GM18502 (cell line): ENCODE data around the gene GALNT14.
"Not testable (repeated sequence)": the region's sequence is repeated elsewhere in the genome, so short reads cannot be mapped to it uniquely, and the experiment has no call there.

Experiments
- ATAC-seq: cut with Tn5 transposase; IDR thresholded peaks from one replicate; pipeline ENCODE4 v1.9.1; 2021; ENCODE audit warnings: mild to moderate bottlenecking; ENCODE audit not compliant: unreplicated experiment, poor library complexity

GALNT14 gene, protein sequence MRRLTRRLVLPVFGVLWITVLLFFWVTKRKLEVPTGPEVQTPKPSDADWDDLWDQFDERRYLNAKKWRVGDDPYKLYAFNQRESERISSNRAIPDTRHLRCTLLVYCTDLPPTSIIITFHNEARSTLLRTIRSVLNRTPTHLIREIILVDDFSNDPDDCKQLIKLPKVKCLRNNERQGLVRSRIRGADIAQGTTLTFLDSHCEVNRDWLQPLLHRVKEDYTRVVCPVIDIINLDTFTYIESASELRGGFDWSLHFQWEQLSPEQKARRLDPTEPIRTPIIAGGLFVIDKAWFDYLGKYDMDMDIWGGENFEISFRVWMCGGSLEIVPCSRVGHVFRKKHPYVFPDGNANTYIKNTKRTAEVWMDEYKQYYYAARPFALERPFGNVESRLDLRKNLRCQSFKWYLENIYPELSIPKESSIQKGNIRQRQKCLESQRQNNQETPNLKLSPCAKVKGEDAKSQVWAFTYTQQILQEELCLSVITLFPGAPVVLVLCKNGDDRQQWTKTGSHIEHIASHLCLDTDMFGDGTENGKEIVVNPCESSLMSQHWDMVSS

DNA sequence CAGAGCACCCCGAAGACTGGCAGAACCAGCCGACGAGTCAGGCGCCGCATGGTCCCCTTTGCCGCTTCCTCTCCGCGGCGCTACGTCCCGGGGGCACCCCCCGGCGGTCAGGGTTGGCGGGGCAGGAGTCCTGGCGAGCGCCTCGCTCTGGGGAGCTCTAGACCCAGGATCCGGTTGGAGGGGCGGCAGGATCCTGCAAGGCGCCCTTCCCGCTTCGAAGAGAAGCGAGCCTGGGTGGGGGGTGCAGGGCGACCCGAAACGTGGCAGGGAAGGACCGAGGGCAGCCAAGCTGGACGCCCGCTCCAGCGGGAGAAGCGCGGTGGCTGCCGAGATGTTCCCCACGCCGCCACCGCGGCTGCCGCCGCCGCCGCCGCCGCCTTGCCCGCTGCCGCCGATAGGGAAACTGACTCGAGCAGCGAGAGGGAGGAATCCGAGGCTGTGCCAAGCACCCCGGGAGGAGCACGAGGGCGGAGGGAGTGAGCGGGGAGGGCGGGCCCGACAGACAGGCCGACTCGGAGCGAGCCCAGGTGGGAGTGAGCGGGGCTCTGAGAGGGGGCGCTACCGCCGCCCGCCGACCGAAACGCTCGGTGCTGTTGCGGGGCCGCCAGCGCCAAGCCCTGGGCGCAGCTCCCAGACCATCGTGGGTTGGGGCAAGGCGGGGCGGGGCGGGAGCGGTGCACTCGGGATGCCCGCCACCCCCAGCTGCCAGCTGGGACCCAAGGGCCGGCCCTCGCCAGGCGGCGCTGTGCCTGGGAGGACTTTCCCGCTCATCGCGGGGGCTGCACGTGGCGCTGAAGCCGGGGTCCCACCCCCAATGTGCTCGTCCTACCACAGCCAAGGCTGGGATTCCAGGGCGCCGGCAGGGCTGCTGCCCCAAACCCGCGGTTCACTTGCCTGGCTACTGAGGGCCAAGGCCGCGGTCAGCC is at the start of gene GALNT14:
Gene GALNT14 (minus strand): TSS at position 404 of the 926 bp plus-strand sequence. CDS start 354 bp downstream, at position 50.
- peak; percentile 44 for ATAC-seq

DNA sequence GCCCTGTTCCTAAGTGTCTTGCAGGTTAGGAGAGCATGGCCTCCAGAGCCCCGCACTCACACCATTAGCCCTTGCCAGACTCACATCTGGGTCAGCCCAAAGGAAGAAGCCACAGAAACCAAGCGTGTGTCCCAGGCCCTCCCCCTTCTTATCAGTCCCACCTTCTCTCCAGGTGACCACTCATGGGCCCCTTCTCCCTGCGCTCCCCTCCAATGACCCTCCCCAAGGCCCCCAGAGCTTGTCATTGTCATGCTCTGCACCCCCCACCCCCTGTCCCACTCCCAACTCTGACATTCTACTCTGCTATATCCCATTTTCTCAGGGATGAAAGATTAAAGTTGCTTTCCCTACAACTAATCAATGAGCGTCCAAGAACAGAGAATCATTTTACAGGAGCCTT is 48.9 kb upstream of the GALNT14 start:
- ATAC-seq: no peak

DNA sequence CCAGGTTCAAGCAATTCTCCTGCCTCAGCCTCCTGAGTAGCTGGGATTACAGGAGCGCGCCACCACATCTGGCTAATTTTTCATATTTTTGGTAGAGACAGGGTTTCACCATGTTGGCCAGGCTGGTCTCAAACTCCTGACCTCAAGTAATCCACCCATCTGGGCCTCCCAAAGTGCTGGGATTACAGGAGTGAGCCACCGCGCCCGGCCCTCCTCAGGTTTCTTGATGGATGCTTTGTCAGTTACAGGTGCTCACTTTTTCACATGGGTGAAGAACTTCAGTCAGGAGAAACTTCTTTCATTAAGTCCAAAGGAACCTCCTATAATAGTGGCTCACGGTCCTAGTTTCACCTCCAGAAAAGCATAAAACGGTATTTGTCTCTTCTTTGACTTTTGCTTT is 45.7 kb upstream of the GALNT14 start:
- ATAC-seq: not testable (repeated sequence)

DNA sequence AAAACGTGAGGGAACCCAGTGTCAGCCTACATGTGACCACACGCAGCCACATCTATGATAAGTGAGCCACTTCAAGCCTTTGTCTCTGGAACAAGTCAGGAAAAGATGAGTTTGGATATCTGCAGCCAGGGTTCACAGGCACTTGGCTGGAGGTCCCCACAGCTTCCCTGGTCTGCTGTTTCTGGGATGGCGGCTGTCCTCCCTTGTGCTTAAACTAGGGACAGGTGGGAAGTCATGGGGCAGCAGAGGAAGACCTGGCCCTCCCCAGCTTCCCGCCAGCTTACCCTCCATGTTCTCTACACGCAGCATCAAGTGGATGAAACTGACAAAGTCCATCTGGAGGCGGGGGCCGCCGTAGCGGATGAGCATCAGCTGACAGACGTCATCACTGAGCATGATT is 38.5 kb upstream of the GALNT14 start:
- no peak for ATAC-seq

DNA sequence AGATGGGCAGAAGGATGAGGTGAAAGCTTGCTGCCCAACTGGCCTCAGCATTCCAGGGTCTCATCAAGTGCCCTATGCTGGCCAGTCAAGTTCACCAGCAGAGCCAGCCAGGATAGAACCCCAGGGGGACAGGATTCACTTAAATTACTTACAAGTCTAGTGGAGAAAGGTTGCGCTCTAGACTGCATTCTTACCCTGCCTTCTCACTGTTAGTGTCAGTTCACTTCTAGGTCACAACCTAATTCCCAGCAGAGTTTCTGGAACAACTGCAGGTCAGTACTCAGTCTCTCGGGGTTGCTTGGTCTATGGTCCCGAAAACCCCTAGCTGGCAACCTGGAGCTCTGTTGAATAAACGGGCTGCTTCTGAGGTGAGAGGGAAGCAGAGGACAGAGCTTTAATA is 32.9 kb upstream of the GALNT14 start:
- ATAC-seq: no peak

DNA sequence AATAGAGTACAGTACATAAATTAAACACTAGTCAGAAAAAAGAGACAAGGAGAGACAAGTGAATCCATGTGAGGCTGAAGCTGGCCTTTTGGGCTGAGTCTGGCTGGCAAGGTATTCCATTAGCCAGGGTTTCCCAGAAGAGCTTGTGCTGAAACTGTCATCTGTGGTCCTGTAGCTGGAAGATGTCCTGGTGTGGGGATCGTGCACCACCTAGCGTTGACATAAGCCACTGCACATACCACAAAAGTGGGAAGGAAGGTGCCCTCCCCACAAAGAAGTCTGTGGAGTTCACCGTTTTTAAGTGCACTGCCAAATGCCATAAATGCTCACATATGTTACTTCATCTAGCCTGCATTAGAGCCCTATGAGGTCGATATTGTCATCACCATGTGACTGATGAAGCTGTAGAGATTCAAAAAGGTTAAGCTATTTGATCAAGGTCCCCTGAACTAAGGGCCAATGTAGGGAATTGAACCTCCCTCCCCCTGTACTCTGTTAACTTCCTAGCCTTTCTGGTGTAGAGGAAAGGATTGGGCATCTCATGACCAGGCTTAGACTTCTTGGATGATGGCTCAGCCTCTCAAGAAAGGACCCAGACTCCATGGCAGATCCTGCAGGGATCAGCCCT is 31.9 kb upstream of the GALNT14 start:
- ATAC-seq: no peak

DNA sequence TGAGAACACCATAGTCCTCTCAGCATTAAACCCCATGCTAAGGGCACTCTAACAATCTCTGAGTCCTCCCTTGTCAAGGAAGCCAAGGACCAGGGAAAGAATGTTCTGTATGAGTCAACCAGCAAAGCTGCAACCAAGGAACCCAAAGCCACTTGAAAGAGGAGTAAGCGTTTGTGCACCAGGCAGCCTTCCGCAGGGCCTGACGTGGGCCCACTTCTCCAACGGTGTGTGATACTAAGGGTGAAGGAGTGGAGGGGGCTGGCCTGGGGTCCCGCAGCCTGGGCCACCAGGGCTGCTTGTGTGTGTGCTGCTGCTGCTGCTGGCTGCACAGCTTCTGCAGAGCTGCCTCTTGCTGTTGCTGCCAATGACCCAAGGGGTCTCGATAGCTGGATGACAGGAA is 30.1 kb upstream of the GALNT14 start:
- ATAC-seq: no peak

DNA sequence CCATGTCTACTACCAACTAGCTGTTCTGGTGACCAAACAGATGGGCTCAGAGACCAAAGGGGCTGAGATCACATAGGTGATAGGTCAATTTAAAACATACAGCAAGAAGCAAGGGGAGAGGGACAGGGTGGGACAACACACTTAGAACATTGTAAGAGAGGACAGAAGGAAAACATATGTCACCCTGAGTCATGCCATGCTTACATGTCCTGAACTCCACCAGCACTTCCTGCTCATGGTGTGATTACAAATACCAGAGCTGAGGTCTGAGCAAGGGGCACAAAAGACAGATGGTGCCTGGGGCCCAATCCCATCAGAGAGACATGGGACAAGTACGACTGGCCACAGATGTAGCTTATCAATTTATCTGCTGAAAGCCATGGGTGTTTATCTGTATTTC is 28.7 kb upstream of the GALNT14 start:
- no peak for ATAC-seq

DNA sequence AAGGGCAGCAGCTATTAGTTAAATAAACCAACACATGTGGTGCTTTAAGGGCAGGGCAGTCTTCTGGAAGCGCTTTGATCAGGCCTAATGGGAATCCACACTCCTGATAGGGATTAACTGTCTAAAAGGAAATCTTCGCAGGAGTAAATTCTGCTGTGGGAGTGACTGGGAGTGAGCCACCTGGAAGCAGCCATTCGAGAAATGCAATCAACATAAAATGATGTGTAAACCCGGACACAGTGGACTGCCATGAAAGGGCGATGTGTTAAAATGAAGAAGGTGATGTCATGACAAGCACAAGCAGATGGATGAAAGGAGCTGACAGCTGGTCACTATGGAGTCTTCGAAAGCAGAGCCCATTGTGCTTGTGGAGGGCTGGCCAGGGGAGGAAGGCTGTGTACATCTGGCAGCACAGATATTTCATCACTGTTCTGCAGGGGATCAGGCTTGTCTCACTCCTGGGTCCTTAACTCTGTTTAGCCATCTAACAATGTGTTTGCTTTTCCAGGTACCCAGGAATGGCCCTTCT is 24.8 kb upstream of the GALNT14 start:
- ATAC-seq: no peak

DNA sequence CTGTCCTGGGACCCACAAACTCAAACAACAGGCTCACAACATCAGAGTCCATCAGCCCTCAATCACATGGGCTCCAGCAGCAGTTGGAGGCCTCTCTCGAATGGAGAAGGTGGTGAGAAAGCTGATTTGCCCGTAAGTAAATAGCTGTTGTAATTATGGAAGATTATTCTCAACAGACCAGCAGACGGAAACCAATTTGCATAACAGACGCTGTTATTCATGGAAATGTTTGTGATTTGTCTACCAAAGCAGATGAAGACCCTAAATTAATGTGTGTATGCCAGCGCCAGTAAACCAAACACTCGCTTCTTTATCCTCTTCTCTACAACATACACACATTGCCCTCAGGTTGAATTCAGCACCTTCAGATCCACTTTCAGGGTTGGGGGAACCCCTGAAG is 23.4 kb upstream of the GALNT14 start:
- no peak for ATAC-seq

DNA sequence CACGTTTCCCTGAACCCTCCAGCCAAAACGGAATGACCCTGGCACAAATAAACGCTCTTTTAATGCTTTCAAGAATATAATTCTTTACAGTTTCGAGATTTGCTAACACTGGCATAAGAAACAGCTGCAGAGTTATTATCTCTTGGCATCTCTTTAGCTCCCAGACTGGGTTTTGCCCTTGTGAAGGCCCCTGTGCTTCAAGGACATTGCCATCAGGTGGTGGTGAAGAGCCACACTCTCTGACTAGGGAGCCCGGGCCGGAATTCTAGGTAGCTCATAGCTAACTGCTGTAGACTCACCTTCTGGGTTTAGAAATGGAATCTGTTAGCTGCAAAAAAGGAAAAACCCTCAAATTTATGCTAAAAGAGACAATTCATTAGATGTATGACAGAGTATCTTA is 13.3 kb upstream of the GALNT14 start:
- ATAC-seq: no peak

DNA sequence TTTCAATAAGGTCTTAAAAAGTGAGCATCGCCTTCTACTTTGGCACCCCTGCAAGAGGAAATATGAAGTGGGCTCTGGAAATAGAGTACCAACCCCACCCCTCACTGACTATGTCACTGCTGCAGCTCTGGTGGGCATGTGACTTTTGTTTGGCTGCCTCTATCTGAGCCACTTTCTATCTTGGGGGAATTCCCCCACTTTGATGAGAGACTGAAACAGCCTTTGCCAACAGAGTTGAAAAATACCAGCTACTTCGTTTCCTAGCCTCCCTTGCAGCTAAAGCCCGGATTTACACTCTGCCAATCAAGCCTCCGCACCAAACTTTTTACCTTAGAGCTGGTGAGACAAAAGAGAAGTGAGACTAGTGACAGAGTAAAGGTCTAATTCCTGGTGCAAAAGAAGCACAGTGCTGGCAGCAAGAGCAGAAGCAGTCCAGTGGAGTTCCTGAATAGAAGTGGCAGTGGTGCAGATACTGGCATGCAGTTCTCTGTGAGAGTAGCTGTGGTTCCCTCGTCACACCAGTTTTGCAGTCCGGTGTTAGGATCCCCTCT is 12.0 kb upstream of the GALNT14 start:
- no peak for ATAC-seq

DNA sequence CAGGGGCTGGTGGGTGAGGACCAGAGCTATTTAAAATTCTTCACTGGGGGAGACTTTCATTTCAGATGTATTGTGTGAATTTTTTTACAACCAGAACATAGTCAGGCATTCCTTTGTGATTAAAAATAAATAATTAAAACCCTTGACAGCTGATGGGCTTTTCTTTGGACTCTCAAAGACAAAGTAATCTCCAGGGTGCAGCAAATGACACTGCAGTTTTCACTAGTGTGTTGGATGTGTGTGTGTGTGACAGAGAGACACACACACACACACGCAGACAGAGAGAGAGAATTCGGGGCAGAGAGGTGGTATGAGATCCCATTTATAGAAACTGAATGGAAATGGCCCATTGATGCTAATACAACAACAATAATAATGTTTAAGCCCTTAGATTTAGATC is 10.3 kb upstream of the GALNT14 start:
- ATAC-seq: no peak

DNA sequence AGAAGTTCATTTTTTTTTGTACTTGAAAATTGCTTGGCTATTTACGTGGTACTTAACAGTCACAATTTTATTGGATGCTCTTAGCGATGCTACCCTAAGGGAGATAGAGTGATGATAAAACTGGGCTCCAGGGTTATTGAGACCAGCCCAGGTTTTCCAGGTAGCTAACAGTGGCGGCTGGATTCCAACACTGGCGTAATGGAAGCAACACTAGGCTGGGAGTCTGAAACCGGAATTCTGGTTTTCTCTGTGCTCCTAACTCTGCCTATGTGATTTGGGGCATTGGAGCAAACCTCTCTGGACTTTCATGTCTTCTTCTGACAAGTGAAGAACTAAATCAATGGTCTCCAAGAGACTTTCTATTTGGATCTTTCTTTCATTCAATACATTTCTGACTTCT is 9.4 kb upstream of the GALNT14 start:
- no peak for ATAC-seq

DNA sequence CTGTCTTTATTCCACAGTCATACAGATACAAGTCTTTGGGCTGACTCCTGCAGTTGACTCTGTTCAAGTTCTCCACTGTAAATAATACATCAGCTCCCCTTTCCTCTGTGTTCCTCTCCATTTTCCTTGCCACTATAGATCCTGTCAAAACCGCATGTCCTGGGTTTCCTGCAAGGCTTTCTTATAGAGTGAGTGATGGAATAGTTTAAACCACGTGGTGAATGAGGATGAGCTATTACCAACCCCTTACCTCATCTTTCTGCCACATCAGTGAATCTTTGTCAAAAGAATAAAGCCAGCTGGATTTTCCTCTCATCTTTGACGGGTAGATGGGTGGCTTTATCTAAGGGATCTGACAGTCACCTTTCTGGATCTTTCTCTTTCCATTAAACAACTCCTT is 3.9 kb upstream of the GALNT14 start:
- no peak for ATAC-seq

DNA sequence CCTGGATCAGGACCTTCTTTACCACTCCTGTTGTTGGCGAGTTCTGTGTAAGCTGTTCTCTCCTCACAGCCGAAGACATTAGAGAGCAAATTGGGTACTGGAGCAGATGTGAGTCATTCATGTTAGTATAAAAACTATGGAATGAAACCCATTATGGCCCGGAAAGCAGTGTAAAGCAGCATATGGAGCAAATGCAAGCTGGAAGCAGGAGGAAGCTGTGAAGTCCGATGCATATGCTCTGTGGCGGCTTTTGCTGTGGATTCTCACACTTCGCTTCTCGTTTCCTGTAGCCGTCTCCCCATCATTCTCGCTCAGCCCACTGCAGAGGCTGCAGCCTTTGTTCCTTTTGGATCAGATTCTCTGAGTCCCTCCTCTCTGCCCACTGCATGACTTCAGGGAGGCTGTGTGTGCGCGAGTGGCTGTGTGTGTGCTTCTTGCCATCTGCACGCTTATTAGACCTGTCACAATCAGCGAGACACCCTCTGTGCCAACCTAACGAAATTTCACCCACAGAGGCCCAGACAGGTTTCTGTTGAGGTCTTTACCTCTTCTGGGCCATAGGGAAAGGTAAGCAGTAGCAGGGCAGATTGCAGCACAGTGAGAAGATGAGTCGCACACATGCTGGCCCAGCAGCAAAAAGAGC is 3.3 kb upstream of the GALNT14 start:
- no peak for ATAC-seq

DNA sequence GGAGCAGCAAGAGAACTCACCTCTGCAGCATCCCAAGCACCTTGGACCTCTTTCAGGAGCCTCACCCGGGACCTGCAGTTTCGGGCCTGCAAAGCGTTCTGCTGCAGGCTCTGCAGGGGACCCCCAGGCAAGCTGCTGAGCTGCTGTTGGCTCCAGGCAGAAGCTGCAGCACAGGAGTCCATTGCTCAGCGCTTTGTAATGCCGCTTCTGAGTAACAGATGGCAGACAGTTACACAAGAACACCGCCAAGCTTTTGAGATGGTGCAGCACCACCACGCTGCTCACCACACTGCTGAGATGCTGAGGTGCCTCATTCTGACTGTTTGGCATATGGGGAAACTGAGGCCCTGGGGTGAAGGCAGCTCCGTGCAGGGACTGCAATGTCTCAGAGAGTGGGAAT is 1.9 kb upstream of the GALNT14 start:
- ATAC-seq: no peak

DNA sequence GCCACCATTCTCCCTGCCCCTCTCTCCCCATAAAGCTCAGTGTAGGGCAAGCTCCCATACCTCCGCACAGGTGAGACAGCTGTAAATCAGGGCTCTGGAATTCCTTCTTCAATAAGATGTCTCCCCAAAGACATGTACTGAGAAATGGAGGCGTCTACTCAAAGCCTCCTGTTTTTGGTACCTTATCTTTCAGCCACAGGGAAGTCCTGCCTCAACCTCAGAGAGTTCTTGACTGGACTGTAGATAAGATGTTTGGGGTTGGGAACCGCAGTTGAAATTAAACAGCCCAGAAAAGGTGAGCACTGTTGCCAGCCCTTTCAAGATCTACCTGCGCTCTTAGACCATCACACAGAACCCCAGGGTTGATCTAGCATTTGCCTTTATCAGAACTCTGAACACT is 1.4 kb upstream of the GALNT14 start:
- no peak for ATAC-seq

DNA sequence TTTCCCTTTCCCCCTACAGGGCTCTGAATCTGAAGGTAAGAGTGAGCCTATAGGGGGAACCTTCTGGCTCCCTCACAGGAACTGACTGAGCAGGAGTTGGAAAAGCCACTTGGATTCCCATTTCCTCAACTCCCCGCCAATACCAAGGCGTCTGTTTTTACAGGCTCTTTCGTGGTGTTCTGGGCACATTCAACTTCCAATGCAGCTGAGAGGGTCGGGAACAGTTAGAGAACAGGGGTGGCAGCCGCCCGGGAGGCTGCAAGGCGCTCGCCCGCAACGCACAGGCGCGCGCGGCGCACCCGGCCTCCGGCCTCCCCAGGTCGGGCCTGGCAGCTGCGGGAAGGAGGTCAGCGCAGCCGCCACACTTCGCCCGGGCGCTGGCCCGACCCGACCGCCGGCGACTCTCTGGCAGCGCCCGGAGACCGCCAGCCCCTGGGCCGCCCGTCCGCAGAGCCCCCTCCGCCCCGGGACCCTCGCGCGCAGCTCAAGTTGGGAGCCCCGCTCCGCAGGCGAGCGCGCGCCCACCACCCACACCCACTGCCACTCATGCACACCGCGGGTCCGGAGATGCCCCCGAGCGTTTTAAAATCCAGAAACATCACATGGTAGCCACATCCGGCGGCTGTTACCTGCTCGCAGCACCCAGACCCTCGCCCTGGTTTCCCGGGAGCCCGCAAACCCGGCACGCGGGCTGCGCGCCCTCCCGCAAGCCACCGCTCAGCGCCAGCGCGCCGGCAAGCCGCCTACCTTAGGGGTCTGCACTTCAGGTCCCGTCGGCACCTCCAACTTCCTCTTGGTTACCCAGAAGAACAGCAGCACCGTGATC is 816 bp downstream of the GALNT14 start:
- no peak for ATAC-seq
